CD4-positive, alpha-beta T cell treated with Interleukin-1 beta for 1 hour (primary cell): Measurements from ENCODE around the gene FANCD2.
"Not testable (repeated sequence)": the region's sequence is repeated elsewhere in the genome, so short reads cannot be mapped to it uniquely, and the experiment has no call there.

Source experiments
- DNase-seq, 2 donors: peaks; one replicate each; pipeline ENCODE4 v3.0.0-alpha.2; 2020 to 2022

Gene FANCD2

DNA sequence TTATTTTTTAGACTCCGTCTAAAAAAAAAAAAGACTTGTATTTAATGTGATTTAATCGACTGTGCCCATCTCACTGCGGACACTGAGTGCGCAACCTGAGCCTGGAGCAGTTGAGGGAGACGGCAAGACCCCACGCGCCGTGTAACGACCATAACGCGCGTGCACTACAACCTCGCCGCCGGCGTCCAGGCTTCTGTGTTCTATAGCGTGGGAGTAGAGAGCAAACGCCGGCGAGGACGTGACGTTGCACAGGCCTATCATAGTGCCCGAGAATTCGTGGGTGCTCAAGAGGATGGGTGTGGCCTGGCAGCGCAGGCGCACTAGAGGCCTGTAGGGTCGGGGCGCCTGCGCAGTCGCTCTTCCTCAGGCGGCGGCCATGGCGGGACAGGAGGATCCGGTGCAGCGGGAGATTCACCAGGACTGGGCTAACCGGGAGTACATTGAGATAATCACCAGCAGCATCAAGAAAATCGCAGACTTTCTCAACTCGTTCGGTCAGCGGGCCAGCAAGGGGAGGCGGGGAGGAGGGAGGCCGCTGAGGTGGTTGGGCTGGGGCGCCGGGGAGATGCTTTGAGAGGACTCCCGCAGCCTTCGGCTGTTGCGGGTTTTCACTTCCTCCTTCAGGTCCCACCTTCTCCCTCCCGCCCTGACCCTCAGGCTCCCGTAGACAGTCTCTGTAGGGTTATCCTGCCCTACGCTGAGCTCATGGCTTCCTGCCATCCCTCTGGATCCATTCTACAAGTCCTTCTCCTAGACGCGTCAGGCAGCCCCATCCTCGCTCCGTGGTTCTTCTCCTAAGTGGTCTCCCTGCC lies 89.3 kb downstream of the FANCD2 start, which contains the start of gene BRK1:
Gene BRK1, plus strand, starts transcription at position 350 of the 812 bp plus-strand sequence. Its CDS starts 27 bp downstream, at position 377.
- DNase-seq = peak; percentile 95 to 96

DNA sequence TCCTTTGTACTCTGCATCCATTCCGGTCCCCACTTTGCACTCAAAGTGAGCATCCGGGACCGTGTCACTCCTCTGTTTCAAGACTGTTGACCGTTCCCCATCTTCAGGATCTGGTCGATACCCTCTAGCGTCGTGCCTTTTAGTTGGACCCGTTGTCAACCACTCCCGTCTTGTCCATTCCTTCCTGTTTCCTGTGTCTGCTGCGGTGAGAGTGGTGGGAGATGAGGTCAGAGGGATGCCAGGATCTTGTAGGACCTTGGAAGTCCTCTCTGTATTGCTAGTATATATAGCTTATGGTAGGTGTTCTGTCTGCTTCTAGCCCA lies 89.9 kb downstream of the FANCD2 start:
- DNase-seq = no peak

DNA sequence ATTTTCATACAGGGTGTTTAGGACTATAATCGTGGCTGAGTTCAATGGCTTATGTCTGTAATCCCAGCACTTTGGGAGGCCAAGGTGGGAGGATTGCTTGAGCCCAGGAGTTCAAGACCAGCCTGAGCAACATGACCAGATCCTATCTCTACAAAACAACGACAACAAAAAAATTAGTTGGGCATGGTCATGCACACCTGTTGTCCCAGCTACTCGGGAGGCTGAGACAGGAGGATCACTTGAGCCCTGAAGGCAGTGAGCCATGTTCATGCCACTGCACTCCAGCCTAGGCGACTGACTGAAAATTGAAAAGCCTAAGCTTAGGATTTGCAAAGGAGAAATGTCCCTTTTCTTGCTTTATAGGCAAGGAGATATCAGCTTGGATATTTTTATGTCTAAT lies 90.7 kb downstream of the FANCD2 start:
- no peak for DNase-seq

DNA sequence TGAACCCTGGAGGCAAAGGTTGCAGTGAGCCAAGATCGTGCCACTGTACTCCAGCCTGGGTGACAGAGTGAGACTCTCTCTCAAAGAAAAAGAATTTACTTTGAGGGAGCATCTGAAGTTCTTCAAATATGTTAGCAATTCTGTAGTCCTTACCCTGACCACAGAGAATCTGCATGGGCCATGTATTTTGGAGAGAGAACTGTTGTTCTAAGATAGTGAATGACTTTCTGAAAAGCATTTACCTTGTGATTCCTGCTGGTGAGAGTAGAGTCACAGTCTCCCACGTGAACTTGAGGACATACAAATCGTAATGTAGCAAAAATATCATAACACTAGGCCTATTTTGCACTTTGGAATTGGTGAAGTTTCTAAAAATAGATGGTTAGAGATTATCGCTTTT lies 93.1 kb downstream of the FANCD2 start:
- no peak for DNase-seq

DNA sequence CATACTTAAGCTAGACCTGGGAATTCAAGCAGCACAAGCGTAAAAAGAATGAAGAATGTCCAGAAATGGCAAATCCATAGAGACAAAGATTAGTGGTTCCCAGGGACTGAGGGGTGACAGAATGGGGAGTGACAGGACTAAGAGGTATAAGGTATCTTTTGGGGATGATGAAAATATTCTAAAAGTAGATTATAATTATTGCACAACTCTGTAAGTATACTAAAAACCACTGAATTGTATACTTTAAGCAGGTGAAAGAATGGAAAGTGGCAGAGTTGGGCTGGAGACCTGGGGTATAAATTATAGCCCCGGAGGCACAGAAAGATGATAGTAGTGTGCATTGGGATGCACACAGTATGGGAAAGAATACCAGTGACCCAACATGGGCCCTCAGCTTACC lies 94.8 kb downstream of the FANCD2 start:
- DNase-seq = no peak

DNA sequence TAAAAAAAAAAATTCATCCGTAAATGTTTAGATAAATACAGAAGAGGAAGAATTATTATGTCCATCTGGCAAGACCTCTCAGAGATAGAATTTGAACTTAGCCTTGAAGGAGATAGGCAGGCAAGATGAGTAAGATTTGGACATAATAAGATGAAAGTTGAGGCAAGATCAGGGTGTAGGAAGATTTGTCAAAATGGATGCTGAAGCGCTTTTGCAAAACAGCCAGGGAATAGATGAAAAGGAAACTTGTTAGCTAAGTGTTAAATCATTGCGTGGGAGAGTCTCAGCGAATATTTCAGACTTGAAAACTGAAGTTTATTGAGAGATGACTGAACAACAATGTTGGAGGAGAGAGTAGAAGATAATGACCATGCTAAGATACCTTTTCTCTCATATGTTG lies 96.5 kb downstream of the FANCD2 start:
- DNase-seq = no peak

DNA sequence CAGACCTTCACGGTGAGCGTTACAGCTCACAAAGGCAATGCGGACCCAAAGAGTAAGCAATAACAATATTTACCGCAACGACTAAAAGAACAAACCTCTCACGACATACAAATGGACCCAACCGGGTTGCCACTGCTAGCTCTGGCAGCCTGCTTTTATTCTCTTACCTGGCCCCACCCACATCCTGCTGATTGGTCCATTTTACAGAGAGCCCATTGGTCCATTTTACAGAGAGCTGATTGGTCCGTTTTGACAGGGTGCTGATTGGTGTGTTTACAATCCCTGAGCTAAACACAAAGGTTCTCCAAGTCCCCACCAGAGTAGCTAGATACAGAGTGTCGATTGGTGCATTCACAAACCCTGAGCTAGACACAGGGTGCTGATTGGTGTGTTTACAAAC lies 109.6 kb downstream of the FANCD2 start:
- not testable (repeated sequence) for DNase-seq

DNA sequence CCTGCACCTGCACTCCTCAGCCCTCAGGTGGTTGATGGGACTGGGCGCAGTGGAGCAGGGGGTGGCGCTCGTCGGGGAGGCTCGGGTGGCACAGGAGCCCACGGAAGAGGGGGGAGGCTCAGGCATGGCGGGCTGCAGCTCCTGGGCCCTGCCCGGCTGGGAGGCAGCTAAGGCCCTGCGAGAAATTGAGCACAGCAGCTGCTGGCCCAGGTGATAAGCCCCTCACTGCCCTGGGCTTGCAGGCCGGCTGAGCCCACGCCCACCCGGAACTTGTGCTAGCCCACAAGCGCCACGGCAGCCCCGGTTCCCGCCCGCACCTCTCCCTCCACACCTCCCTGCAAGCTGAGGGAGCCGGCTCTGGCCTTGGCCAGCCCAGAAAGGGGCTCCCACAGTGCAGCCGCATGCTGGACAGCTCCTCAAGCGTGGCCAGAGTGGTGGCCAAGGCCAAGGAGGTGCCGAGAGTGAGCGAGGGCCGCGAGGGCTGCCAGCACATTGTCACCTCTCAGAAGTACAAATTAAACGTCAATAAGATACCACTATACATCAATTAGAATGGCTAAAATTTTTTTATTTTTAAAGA lies 110.3 kb downstream of the FANCD2 start:
- no peak for DNase-seq

DNA sequence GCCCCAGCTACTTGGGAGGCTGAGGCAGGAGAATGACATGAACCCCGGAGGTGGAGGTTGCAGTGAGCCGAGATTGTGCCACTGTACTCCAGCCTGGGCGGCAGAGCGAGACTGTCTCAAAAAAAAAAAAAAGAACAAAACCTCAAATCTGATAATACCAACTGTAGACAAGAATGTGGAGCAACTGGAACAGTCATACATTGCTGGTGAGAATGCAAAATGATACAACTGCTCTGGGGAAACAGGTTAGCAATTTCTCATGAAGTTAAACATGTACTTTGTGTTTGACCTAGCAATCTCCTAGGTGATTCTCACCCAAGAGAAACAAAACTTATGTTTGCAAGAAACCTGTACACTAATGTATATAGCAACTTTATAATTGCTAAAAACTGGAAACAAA lies 110.9 kb downstream of the FANCD2 start:
- no peak for DNase-seq

DNA sequence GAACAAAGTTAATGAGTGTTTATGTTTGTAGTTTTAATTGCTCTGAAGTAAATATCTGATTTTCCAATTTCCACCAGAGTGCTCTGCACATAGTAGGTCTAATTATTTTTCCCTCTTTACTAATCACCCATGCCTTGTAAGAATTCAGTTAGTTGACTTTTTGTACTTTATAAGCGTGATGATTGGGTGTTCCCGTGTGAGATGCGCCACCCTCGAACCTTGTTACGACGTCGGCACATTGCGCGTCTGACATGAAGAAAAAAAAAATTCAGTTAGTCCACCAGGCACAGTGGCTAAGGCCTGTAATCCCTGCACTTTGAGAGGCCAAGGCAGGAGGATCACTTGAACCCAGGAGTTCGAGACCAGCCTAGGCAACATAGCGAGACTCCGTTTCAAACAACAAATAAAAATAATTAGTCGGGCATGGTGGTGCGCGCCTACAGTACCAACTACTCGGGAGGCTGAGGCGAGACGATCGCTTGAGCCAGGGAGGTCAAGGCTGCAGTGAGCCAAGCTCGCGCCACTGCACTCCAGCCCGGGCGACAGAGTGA lies 114.8 kb downstream of the FANCD2 start:
- no peak for DNase-seq

DNA sequence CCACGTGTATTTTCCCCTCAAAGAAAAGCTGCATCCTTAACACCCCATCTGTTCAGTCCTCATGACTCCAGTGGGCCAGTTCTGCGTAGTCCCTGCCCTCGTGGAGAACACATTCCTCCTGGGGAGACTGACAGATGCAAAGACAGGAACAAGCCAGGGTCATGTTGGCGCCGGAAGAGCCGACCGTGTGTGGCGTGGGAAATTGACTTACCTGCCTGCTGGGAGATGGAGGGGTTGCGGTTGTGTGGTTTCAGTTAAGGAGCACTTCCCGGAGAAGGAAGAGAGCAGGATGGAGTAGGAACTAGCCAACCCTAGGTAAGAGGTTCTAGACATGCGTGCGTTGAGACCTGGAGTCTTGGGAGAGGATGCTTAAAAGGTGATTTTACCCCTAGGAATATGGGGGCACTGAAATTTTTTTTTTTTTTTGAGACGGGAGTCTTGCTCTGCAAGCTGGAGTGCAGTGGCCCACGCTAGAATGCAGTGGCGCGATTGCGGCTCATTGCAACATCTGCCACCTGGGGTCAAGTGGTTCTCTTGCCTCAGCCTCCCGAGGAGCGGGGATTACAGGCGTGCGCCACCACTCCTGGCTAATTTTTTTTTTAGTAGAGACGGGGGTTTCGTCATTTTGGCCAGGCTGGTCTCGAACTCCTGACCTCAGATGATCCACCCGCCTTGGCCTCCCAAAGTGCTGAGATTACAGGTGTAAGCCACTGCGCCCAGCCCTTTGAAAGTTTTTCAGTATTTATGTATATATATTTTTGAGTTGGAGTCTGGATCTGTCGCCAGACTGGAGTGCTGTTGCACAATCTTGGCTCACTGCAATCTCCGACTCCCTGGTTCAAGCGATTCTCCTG lies 116.7 kb downstream of the FANCD2 start:
- DNase-seq = no peak

DNA sequence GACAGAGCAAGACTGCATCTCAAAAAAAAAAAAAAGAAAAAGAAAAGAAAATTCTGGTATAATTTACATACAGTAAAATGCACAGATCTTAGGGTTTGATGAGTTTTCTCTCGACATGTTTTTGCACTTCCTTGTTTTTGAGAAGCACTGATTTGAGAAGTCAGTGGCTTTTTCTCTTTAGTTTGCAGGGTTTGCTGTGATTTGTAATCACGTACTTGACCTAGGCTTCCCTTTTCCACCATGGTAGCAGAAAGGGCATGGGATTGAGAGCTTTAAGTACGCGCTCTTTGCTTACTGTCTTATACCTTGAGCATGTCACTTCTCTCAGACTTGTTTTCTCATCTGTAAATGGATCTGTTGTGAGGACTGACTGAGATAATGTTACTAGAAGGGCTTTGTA lies 119.4 kb downstream of the FANCD2 start:
- DNase-seq = no peak

DNA sequence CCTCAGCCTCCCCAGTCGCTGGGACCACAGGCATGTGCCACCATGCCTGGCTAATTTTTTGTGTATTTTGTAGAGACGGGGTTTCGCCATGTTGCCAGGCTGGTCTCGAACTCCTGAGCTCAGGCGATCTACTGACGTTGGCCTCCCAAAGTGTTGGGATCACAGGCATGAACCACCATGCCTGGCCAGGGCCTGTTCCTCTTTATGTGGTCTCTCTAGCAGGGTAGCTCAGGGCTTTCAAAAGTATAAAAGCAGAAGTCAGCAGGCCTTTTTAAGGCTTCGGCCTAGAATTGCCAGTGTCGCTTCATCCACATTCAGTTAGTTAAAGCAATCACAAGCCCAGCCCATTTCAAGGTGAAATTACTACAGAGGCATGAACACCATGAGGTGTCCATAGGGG lies 123.0 kb downstream of the FANCD2 start:
- peak in 1 of 2 donors; percentile 25 for DNase-seq

DNA sequence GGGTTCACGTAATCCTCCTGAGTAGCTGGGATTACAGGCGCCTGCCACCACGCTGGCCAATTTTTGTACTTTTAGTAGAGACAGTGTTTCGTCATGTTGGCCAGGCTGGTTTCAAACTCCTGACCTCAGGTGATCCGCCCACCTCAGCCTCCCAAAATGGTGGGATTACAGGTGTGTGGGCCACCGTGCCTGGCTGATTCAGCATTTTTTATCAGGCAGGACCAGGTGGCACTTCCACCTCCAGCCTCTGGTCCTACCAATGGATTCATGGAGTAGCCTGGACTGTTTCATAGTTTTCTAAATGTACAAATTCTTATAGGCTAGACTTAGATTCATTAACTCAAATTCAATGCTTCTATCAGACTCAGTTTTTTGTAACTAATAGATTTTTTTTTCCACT lies 124.8 kb downstream of the FANCD2 start:
- DNase-seq = no peak
